ENCODE data around the gene EPB41L2.

DNA sequence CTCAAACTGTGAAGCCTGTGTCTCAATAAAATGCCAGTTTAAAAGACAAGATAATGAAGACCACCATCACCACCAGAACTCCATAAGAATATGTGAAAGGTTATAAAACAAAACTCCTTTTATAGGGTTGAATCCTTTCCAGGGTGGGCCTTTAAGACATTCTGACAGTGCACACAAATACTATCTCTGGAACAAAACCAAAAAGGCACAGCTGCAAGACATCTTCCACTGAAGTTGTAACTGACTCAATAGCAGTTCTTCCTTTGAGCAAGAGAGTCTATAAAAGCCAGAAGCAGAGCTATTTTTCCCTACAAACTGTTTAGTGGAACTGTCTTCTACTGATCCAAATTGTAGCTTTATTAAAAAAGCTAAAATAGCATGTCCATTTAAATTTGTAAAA, 81.6 kb downstream of the EPB41L2 start:
- TF ChIP-seq, protein P1, sequence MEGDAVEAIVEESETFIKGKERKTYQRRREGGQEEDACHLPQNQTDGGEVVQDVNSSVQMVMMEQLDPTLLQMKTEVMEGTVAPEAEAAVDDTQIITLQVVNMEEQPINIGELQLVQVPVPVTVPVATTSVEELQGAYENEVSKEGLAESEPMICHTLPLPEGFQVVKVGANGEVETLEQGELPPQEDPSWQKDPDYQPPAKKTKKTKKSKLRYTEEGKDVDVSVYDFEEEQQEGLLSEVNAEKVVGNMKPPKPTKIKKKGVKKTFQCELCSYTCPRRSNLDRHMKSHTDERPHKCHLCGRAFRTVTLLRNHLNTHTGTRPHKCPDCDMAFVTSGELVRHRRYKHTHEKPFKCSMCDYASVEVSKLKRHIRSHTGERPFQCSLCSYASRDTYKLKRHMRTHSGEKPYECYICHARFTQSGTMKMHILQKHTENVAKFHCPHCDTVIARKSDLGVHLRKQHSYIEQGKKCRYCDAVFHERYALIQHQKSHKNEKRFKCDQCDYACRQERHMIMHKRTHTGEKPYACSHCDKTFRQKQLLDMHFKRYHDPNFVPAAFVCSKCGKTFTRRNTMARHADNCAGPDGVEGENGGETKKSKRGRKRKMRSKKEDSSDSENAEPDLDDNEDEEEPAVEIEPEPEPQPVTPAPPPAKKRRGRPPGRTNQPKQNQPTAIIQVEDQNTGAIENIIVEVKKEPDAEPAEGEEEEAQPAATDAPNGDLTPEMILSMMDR (IDR thresholded peaks at IDR 0.05): no peak
- no peak for TF ChIP-seq POLR2A (IDR thresholded peaks at IDR 0.05)
- peak; percentile 45 for TF ChIP-seq POLR2AphosphoS5 (IDR thresholded peaks at IDR 0.05)
